ENCODE results near the gene RPS6KB2.
A peak's percentile ranks its signal among the peaks of the same experiment; 100 is the strongest.
"Not testable (repeated sequence)": the region's sequence is repeated elsewhere in the genome, so short reads cannot be mapped to it uniquely, and the experiment has no call there.

Gene RPS6KB2

GRCh38 chr11:67468456-67468758 is 40.1 kb downstream of the RPS6KB2 start:
- TF ChIP-seq, protein P1, sequence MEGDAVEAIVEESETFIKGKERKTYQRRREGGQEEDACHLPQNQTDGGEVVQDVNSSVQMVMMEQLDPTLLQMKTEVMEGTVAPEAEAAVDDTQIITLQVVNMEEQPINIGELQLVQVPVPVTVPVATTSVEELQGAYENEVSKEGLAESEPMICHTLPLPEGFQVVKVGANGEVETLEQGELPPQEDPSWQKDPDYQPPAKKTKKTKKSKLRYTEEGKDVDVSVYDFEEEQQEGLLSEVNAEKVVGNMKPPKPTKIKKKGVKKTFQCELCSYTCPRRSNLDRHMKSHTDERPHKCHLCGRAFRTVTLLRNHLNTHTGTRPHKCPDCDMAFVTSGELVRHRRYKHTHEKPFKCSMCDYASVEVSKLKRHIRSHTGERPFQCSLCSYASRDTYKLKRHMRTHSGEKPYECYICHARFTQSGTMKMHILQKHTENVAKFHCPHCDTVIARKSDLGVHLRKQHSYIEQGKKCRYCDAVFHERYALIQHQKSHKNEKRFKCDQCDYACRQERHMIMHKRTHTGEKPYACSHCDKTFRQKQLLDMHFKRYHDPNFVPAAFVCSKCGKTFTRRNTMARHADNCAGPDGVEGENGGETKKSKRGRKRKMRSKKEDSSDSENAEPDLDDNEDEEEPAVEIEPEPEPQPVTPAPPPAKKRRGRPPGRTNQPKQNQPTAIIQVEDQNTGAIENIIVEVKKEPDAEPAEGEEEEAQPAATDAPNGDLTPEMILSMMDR (IDR thresholded peaks at IDR 0.05; ENCODE audit: low read depth, low read length), result no peak
- DNase-seq (ENCODE audit: extremely low read depth, low read depth), result no peak

GRCh38 chr11:67468759-67469507 is 40.6 kb downstream of the RPS6KB2 start, which contains the start of gene TMEM134:
Gene TMEM134 (minus strand): TSS chr11:67469251. CDS start chr11:67469192, 59 bp downstream.
- TF ChIP-seq, protein P1 (IDR thresholded peaks at IDR 0.05; ENCODE audit: low read depth, low read length), result peak; percentile 44
- peak; percentile 77 for DNase-seq (ENCODE audit: extremely low read depth, low read depth)

- TF ChIP-seq, protein P1 (IDR thresholded peaks at IDR 0.05; ENCODE audit: low read depth, low read length), result no peak
Measured at GRCh38 chr11:67469508-67469811, 41.2 kb downstream of the RPS6KB2 start.

DNA sequence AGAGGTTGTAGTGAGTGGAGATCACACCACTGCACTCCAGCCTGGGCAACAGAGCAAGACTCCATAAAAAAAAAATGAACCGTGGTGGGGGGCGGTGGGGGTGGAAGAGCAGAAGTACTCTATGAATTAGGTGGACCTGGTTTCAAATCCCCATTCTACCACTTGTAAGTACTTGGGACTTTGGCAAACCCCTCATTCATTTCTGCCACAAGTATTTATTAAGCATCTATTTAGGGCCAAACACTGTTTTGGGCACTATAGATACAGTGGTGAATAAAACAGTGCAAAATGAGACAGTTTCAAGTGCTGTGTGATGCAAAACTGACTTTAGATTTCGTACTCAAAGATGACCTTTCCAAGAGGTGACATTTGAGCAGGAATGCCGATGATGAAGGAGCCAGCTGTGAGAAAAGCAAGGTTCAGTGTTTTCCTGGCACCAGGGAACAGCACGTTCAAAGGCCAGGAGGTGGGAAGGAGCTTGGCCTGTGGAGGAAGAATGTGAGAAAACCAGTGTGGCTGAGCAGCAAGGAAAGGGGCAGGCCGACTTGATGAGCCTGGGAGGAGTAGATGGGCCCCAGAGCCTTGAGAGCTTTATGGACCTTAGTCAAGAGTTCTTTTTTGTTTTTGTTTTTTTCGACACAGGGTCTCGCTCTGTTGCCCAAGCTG is 42.2 kb downstream of the RPS6KB2 start:
- TF ChIP-seq, protein P1 (IDR thresholded peaks at IDR 0.05; ENCODE audit: low read depth, low read length), result no peak
- DNase-seq (ENCODE audit: extremely low read depth, low read depth), result no peak

More at GRCh38 chr11:67469508-67469811, 41.2 kb downstream of the RPS6KB2 start:
- DNase-seq (ENCODE audit: extremely low read depth, low read depth), result no peak

GRCh38 chr11:67472882-67473281 is 44.6 kb downstream of the RPS6KB2 start:
- no peak for DNase-seq (ENCODE audit: extremely low read depth, low read depth)

GRCh38 chr11:67476692-67477091 is 48.4 kb downstream of the RPS6KB2 start:
- DNase-seq (ENCODE audit: extremely low read depth, low read depth), result not testable (repeated sequence)

More at GRCh38 chr11:67472882-67473281, 44.6 kb downstream of the RPS6KB2 start:
- TF ChIP-seq, protein P1 (IDR thresholded peaks at IDR 0.05; ENCODE audit: low read depth, low read length), result no peak

DNA sequence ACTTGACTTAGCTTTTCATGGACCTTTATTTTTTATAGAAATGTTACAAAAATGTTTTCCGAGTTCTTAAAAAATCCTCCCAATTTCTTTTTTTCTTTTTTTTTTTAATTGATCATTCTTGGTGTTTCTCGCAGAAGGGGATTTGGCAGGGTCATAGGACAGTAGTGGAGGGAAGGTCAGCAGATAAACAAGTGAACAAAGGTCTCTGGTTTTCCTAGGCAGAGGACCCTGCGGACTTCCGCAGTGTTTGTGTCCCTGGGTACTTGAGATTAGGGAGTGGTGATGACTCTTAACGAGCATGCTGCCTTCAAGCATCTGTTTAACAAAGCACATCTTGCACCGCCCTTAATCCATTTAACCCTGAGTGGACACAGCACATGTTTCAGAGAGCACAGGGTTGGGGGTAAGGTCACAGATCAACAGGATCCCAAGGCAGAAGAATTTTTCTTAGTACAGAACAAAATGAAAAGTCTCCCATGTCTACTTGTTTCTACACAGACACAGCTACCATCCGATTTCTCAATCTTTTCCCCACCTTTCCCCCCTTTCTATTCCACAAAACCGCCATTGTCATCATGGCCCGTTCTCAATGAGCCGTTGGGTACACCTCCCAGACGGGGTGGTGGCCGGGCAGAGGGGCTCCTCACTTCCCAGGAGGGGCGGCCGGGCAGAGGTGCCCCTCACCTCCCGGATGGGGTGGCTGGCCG is 49.2 kb downstream of the RPS6KB2 start:
- DNase-seq (ENCODE audit: extremely low read depth, low read depth), result not testable (repeated sequence)

GRCh38 chr11:67482275-67482826 is 54.1 kb downstream of the RPS6KB2 start:
- no peak for DNase-seq (ENCODE audit: extremely low read depth, low read depth)
- TF ChIP-seq, protein P1 (IDR thresholded peaks at IDR 0.05; ENCODE audit: low read depth, low read length), result no peak
